Activated CD8-positive, alpha-beta memory T cell treated with anti-CD3 and anti-CD28 coated beads, Interleukin-2, amount 50 U/mL, for 48 hours (primary cell): Measurements from ENCODE around the gene CCDC183.

Experiments used
- DNase-seq: peaks from one replicate; pipeline ENCODE4 v3.0.0-alpha.2; 2020

CCDC183 gene

GRCh38 chr9:136851941-136852663 lies 56.0 kb downstream of the CCDC183 start, which contains the start of gene MAMDC4:
Gene MAMDC4, plus strand, starts transcription at chr9:136852346. Its CDS starts 71 bp downstream, at chr9:136852417.
- no peak for DNase-seq

- DNase-seq, result no peak
These were observed 56.8 kb downstream of the CCDC183 start for GRCh38 chr9:136852664-136853595.

- DNase-seq, result no peak
These were observed 57.5 kb downstream of the CCDC183 start for GRCh38 chr9:136853596-136854112.

DNA sequence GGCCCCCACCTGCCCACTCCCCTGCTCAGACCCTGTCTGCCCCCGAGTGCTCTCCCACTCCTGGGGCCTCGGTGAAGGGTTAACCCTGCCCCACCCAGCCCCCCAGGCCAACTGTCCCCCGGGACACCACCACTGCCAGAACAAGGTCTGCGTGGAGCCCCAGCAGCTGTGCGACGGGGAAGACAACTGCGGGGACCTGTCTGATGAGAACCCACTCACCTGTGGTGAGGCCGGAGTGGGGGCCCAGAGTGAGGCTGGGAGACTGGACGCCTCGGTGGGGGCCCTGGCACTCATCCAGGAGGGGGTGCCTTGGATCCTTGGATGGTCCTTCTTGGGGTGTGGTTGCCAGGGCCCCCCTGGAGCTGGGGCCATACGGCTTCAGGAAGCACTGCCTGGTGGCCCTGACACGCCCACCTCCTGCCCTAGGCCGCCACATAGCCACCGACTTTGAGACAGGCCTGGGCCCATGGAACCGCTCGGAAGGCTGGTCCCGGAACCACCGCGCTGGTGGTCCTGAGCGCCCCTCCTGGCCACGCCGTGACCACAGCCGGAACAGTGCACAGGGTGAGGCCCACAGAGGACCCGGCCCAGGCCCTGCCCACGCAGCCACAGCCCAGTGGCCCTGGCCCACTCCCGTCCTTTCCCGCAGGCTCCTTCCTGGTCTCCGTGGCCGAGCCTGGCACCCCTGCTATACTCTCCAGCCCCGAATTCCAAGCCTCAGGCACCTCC lies 58.1 kb downstream of the CCDC183 start:
- DNase-seq, result peak; percentile 53

GRCh38 chr9:136854842-136855460 lies 58.8 kb downstream of the CCDC183 start:
- peak; percentile 51 for DNase-seq

DNA sequence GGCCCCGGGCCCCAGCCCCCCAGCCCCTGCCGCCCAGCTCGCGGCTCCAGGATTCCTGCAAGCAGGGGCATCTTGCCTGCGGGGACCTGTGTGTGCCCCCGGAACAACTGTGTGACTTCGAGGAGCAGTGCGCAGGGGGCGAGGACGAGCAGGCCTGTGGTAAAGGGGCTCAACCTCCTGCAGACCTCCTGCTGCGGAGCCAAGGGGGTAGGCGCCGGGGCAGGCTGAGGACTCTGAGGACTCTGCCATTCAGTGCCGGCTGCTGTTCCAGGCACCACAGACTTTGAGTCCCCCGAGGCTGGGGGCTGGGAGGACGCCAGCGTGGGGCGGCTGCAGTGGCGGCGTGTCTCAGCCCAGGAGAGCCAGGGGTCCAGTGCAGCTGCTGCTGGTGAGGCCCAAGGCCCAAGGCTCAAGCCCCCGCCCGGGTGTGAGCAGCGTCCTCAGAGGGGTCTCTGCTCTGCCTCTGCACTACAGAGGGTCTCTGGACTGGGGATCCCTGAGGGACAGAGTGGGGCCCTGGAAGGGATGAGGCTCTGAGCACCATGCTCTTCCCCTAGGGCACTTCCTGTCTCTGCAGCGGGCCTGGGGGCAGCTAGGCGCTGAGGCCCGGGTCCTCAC lies 59.4 kb downstream of the CCDC183 start:
- DNase-seq, result peak; percentile 51

- DNase-seq, result peak; percentile 52
These were observed 59.9 kb downstream of the CCDC183 start for GRCh38 chr9:136856079-136856476.

GRCh38 chr9:136856541-136857141 lies 60.5 kb downstream of the CCDC183 start:
- peak; percentile 55 for DNase-seq

DNA sequence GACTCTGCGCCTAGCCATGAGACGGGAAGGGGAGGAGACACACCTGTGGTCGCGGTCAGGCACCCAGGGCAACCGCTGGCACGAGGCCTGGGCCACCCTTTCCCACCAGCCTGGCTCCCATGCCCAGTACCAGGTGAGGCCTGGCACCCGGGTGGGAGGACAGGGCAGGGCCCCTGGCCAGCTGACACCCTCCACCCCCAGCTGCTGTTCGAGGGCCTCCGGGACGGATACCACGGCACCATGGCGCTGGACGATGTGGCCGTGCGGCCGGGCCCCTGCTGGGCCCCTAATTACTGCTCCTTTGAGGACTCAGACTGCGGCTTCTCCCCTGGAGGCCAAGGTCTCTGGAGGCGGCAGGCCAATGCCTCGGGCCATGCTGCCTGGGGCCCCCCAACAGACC lies 61.0 kb downstream of the CCDC183 start:
- DNase-seq, result no peak
